DMS79 treated with DMSO at 0.1 percent for 48 hours (cell line): ENCODE data around the gene CFAP54.

Experiments used
- DNase-seq: peaks from one replicate; lab custom pipeline; 2025; lab: John Stamatoyannopoulos, UW

Gene CFAP54

GRCh38 chr12:96751626-96752025, 262.2 kb downstream of the CFAP54 start:
- no peak for DNase-seq

DNA sequence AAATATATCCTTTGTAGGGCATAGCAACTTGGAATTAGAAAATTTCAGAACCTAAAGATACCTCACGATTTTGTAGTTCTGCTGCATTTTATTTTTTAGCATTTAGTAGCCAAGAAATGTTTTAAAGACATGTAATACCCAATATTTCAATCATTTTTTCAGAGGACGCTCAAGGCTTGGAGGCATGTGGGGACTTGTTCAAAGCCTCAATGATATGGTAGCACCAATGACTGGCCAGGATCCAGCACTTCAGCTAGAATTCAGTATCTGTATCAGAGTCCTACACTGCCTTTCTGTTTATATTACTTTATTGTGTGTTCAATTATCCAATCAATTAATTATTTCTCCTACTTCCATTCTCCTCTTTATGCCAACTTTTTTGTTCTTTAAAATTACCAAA, 262.8 kb downstream of the CFAP54 start:
- DNase-seq, result no peak

GRCh38 chr12:96766232-96766631, 276.9 kb downstream of the CFAP54 start:
- DNase-seq, result no peak

DNA sequence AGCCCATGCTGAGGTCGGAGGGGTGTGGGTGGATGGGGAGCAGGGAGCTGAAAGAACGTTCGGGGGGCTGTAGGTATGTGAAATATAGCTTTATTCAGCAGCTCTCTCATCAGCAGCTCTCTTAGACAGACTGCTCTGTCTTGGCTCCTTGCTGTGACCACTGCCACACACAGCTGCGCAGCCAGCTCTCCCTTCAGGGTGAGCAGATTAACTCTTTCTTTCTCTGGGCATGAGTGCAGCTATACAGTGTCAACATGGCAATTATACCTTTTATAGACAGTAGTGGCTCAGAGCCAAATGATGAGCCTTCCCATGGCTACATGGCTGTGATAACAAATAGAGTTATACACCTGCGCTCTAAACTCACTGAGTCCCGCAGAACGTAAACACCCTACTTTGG, 280.0 kb downstream of the CFAP54 start:
- no peak for DNase-seq

DNA sequence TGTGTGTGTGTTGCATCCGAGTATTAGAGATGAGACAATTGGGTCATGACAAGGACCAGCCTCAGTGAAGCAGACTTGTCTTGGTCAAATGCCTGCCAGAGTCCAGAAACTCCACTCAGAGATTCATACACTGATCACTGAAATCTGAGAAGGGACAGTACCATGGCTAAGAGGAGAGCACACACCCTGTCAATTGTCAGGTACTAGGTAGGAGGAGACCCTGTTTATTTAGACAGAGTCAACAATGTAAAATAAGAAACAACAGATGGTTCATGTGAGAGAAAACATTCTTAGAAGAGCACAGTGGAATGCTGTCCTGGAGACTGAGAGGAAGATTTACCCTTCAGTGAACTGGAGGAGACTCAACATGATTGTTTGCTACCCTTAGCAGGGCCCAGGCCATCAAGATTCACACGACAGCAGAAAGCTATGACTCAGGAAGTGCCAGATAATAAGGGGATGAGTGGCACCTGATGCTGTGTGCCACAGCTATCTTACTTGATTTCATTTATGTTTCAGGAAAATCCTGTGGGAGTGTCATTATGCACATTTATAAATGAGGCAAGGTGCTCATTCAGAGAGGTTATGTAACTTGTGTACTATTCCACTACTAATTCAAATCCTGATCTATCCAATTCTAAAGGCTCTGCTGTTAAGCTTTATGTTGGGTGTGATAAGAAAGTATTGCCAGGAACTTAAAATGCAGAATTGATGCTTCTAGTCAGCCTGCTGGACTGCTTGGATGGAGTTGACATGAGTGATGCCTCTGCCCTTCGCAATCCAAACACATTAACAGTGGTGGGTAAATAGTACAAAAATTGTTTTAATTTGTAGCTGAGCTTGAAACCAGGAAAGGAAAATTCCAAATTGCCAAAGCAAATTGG, 281.1 kb downstream of the CFAP54 start:
- DNase-seq, result no peak

DNA sequence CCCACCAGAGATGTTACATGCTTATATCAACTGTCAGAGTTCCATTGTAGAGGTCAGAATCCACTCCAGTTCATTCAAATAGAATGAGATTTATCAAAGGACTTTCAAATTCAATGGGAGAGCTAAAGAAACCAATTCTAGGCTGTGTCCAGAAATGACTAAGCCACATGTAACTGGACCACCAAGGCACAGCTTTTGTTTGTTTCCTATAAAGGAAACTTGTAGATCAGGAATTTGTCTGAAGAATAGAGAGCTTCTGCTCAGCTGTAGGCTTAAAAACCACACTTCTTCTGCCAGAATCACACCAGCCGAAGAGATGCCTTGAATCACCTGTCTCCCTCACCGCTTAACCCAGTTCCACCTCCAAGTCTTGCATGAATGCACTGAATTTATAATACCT, 283.7 kb downstream of the CFAP54 start:
- no peak for DNase-seq

GRCh38 chr12:96774496-96775256, 285.3 kb downstream of the CFAP54 start:
- DNase-seq, result no peak

DNA sequence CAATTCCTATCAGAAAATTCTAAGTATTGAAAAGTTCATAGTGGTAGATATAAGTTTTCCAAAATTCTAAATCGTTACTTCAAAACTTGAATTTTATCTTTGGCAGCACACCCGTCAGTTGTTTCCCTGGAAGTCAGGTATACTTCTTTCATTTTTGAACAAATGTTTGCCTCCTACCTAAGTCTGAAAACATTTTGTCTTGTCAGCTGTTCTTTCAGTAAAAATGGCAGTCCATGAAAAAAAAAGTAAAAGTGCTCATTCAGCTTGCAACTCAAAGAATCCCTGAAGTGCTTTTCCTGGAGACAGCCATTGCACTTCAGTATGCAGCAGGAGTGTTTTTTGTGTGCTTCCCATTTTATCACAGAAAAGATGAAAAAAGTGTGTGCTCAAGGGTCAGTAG, 287.5 kb downstream of the CFAP54 start:
- peak; percentile 6 for DNase-seq

- no peak for DNase-seq
These were observed 291.0 kb downstream of the CFAP54 start for GRCh38 chr12:96780330-96780729.

GRCh38 chr12:96786791-96787190, 297.4 kb downstream of the CFAP54 start:
- no peak for DNase-seq

DNA sequence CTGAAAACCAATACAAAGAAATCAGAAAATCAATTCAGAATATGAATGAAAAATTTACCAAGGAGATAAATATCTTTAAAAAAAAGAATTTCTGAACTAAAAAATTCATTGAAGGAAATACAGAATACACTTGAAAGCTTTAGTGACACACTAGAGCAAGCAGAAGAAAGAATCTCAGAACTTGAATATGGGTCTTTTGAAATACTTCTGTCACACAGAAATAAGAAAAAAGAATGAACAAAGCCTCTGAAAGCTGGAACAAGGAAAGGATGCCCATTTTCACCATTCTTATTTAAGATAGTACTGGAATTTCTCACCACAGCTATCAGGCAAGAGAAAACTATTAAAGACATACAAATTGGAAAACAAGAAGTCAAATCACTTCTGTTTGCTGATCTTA, 314.6 kb downstream of the CFAP54 start:
- DNase-seq, result no peak

DNA sequence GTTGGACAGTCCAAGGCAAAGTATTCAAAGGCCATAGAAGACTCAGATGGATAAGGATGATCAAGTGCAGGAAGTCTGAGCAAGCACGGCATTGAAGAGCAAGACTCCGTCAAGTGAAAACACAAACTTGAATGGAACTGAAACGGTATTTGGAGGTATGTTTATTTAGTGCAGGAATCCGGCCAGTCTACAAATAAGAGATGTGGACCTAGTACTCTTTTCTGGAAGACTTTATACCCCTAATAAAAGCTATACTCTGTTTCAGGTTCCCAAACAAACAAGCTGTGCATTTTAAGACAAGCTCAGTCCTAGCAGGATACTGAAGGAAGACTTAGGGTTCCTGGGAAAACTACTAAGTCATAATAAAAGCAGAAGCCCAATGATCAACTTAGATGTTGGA, 316.9 kb downstream of the CFAP54 start:
- DNase-seq, result no peak

- no peak for DNase-seq
These were observed 318.4 kb downstream of the CFAP54 start for GRCh38 chr12:96807741-96808140.

DNA sequence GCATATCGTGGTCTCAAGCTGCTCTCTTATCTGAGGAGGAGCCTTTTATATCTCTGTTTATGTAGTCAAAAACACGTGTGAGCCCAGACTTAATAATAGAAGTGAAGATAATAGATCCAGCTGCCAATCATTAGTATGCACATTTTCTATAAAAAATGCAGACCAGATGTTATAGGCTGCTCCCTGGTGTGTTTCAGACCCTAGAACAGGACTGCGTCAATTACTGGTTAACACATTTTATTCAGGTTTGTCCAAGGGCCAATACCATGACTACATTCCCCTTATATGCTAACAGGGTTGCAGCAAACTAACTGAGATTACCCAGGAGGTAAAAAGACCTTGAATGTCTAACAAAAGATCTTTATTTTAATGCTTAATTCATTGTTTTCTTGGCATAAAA, 319.2 kb downstream of the CFAP54 start:
- DNase-seq, result no peak

GRCh38 chr12:96809522-96809921, 320.1 kb downstream of the CFAP54 start:
- no peak for DNase-seq

- DNase-seq, result no peak
These were observed 320.7 kb downstream of the CFAP54 start for GRCh38 chr12:96810057-96810456.

DNA sequence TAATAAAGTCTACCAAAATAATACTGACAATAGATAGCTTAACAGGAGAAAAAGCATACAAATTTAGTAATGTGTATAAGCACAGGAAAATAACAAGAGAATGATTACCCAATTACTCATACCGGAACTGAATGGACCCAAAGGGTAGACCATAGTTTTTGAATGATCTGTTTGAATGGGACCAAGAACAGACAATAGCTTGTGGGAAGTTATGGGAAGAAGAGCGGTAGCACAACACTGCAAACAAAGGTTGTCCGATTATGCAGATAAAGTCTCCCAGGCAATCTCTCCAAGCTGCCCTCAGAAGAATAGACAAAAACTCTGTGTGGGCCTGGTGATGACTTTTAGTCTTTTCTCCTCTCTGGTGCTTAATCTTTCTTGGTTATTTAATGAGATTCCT, 321.1 kb downstream of the CFAP54 start:
- no peak for DNase-seq

- no peak for DNase-seq
These were observed 321.7 kb downstream of the CFAP54 start for GRCh38 chr12:96811083-96811482.

GRCh38 chr12:96812153-96812552, 322.8 kb downstream of the CFAP54 start:
- no peak for DNase-seq

DNA sequence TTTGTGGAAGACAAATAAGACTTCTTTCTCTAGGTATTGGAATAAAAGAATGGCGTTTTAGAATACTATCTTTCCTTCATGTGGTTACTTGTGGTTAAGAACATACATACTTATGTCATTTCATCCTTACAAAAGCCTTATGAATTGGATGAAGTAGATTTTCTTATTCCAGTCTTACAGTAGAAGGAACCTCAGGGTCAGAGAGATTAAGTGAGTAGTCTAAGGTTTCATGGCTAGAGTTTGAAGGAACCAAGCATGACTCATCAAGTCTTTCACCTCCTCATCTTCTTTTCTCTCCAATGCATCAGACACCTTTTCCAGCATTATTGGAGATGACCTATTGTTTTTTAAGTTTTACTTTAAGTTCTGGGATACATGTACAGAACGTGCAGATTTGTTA, 324.8 kb downstream of the CFAP54 start:
- no peak for DNase-seq

GRCh38 chr12:96821592-96821991, 332.2 kb downstream of the CFAP54 start:
- no peak for DNase-seq

- no peak for DNase-seq
These were observed 333.3 kb downstream of the CFAP54 start for GRCh38 chr12:96822641-96823040.

GRCh38 chr12:96824074-96824837, 334.9 kb downstream of the CFAP54 start:
- no peak for DNase-seq
